Activated T-cell treated with anti-CD3 and anti-CD28 coated beads, Interleukin-2, amount 50 U/mL, for 24 hours (primary cell): ENCODE data around the gene CLCNKA.
"Not testable (repeated sequence)": the region's sequence is repeated elsewhere in the genome, so short reads cannot be mapped to it uniquely, and the experiment has no call there.

ENCODE experiments used
- DNase-seq: peaks from one replicate; pipeline ENCODE4 v3.0.0-alpha.2; 2020
- H3K27ac Mint-ChIP-seq: 2 replicates; pipeline ENCODE4 v1.8.0; 2020; ENCODE audit warnings: mild to moderate bottlenecking, mixed read lengths
- H3K27me3 Mint-ChIP-seq: 2 replicates; pipeline ENCODE4 v1.8.0; 2020; ENCODE audit warnings: mixed read lengths
- H3K36me3 Mint-ChIP-seq: 2 replicates; pipeline ENCODE4 v1.8.0; 2020; ENCODE audit warnings: low read depth, mixed read lengths
- H3K4me1 Mint-ChIP-seq: 2 replicates; pipeline ENCODE4 v1.8.0; 2020; ENCODE audit warnings: low read depth, mixed read lengths
- H3K4me3 Mint-ChIP-seq: 2 replicates; pipeline ENCODE4 v1.8.0; 2020; ENCODE audit warnings: mild to moderate bottlenecking, moderate library complexity, mixed read lengths
- H3K9me3 Mint-ChIP-seq: 2 replicates; pipeline ENCODE4 v1.8.0; 2020; ENCODE audit warnings: mixed read lengths

The CLCNKA gene

DNA sequence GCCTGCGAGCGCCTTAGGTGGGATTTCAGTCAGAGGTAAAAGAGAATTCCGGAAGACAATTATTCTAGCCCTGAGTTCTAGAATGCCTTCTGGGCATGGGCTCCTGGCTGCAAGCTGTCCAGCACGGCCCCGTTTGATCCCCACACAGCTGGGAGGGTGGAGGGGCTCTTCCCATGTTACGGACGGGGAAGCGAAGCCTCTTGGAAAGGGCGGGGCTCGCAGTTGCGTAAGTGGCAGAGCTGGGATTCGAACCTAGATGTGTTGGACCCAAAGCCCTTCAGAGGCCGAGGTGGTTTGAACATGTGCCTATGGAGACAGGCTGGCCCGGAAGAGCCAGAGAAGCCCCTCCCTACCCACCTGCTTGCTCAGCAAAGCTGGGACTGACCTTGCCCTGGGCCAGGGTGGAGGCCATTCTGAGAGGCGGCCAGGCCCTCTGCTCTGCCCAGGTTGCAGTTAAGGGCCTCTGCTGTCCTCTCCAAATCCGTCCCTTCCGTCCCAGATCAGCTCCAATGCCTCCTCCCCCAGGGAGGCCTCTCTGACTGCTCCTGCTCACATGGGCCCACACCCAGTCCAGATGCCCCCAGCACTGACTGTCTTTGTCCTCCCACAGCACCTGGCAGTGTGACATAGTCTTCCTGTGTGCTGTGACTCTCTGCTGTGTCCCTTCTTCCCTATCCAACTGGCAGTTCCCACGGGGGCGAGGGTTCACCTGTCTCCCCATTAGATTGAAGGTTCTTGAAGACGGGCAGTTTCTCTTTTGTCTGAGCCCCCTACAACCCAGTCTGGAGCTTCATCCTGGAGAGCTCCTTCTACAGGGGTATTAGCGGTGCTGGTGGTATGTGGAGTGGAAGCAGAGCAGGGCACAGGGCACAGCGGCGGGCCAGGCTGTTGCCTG lies 2.8 kb upstream of the CLCNKA start:
- H3K27ac Mint-ChIP-seq: no peak overlapping the region
- H3K4me3 Mint-ChIP-seq: no peak overlapping the region
- no peak for DNase-seq
- H3K36me3 Mint-ChIP-seq: no peaks in the 10 kb centered on the region
- H3K4me1 Mint-ChIP-seq: no peaks in the 10 kb centered on the region
- H3K9me3 Mint-ChIP-seq: no peaks in the 10 kb centered on the region
- H3K27me3 Mint-ChIP-seq: peaks cover 7% of the 10 kb centered on the region

DNA sequence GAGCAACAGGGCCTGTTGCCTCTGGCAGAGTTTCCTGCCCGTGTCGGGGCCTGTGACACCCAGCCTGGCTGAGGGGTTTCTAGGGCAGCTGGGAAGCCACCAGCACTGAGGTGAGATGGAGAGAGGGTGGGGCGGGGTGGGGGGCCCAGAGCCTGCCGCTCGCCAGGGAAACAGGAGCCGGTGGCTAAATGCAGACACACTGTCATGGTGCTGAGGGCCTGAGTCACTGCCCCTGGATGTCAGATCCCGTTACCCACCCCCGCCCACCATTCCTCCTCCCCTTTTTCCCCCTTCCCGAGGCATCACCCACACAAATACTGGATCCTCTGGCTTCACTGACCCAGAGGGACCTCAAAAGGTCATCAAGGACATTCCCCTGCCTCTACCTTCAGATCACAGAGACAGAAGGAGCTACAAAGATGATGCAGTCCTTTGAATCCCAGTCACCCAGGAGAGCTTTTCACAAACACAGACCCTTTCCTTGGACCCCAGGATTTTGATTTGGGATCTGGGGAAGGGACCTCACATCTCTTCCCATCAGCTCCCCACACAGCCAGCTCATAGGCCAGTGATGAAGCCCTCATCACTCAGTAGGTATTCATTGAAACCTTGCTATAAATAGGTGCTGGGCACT lies 2.1 kb upstream of the CLCNKA start:
- no peak overlapping the region for H3K27ac Mint-ChIP-seq
- H3K9me3 Mint-ChIP-seq: no peaks in the 10 kb centered on the region
- no peaks in the 10 kb centered on the region for H3K4me1 Mint-ChIP-seq
- H3K27me3 Mint-ChIP-seq: peaks cover 7% of the 10 kb centered on the region
- no peaks in the 10 kb centered on the region for H3K36me3 Mint-ChIP-seq
- DNase-seq: no peak
- no peak overlapping the region for H3K4me3 Mint-ChIP-seq

DNA sequence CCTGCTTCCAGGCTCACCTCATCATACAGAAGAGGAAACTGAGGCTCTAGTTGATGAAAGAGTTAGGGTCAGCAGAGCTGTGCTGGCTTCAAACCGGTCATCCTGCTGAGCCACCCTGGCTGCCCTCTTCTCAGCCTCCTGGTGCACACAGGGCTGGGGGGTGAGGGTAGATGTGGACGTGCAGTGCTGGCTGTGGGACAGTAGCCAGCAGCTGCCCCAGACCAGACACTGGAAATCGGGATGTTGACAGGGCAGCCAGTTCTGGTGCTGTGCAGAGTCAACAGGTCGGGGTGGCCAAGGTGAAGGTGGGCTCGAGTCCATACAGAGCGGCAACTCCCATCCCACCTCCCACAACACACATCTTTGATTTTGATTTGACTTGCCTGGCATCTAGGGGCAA lies 1.5 kb upstream of the CLCNKA start:
- H3K9me3 Mint-ChIP-seq: no peaks in the 10 kb centered on the region
- H3K4me3 Mint-ChIP-seq: no peak overlapping the region
- H3K27ac Mint-ChIP-seq: no peak overlapping the region
- peaks cover 3% of the 10 kb centered on the region for H3K27me3 Mint-ChIP-seq
- H3K36me3 Mint-ChIP-seq: no peaks in the 10 kb centered on the region
- no peak for DNase-seq
- H3K4me1 Mint-ChIP-seq: no peaks in the 10 kb centered on the region

- not testable (repeated sequence) for H3K27ac Mint-ChIP-seq, DNase-seq, H3K36me3 Mint-ChIP-seq, H3K4me1 Mint-ChIP-seq, H3K9me3 Mint-ChIP-seq, H3K27me3 Mint-ChIP-seq, H3K4me3 Mint-ChIP-seq
Measured at GRCh38 chr1:16020878-16021277, 958 bp upstream of the CLCNKA start.

- Mint-ChIP-seq H3K4me3 (no peak overlapping the region), H3K27me3 (peaks cover 3% of the 10 kb centered on the region), H3K27ac (no peak overlapping the region), H3K9me3 (no peaks in the 10 kb centered on the region), H3K4me1 (no peaks in the 10 kb centered on the region), H3K36me3 (no peaks in the 10 kb centered on the region)
- no peak for DNase-seq
Measured at GRCh38 chr1:16022393-16022792, 557 bp downstream of the CLCNKA start.

DNA sequence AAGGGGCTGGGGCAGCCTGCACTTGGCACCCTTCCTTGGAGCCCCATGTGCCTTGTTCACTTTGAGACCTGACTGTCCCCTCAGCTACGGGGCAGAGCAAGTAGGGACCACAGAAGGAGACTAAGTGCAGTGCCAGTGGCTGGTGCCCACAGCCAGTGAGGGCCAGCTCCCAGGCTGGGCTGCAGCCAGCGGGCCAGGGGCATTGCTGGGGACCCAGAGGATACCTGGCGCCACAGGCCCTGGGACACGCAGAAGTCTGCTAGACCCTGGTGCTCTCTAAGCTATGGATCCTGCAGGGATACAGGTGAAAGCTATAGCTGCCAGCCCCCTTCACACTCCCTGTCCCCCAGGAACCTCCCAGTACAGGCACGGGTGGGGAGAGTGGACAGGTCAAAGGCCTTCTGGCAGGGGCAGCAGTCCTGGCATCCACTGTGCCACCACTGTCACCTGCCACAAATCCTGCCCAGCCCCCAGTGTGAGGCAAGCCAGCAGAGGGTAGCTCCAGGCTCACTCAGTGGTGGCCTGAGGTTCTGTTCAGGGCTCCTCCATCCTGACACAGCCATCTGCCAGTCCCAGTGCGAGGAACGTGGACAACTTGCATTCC lies 1.3 kb downstream of the CLCNKA start:
- no peak overlapping the region for H3K27ac Mint-ChIP-seq
- no peaks in the 10 kb centered on the region for H3K36me3 Mint-ChIP-seq
- H3K4me1 Mint-ChIP-seq: peaks cover 2% of the 10 kb centered on the region
- H3K9me3 Mint-ChIP-seq: no peaks in the 10 kb centered on the region
- peaks cover 8% of the 10 kb centered on the region for H3K27me3 Mint-ChIP-seq
- H3K4me3 Mint-ChIP-seq: no peak overlapping the region
- DNase-seq: no peak

DNA sequence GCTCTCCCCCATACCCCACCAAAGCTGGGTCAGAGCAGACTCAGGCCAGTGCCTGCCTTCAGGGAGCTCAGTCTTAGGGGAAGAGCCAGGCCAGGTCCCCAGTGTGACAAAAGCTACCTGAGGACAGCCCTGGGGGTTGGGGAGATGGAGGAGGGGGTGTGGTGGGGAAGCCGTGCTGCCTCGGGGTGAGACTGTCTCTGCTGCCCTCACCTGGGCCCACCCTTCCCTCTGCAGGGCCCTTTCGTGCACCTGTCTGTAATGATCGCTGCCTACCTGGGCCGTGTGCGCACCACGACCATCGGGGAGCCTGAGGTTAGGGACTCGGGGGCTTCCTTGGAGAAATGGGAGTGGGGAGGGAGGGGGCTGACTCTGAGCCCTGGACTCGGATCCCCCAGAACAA lies 4.5 kb downstream of the CLCNKA start:
- not testable (repeated sequence) for H3K4me1 Mint-ChIP-seq, H3K27ac Mint-ChIP-seq, DNase-seq, H3K36me3 Mint-ChIP-seq, H3K4me3 Mint-ChIP-seq, H3K9me3 Mint-ChIP-seq
- peaks cover 25% of the 10 kb centered on the region for H3K27me3 Mint-ChIP-seq

DNA sequence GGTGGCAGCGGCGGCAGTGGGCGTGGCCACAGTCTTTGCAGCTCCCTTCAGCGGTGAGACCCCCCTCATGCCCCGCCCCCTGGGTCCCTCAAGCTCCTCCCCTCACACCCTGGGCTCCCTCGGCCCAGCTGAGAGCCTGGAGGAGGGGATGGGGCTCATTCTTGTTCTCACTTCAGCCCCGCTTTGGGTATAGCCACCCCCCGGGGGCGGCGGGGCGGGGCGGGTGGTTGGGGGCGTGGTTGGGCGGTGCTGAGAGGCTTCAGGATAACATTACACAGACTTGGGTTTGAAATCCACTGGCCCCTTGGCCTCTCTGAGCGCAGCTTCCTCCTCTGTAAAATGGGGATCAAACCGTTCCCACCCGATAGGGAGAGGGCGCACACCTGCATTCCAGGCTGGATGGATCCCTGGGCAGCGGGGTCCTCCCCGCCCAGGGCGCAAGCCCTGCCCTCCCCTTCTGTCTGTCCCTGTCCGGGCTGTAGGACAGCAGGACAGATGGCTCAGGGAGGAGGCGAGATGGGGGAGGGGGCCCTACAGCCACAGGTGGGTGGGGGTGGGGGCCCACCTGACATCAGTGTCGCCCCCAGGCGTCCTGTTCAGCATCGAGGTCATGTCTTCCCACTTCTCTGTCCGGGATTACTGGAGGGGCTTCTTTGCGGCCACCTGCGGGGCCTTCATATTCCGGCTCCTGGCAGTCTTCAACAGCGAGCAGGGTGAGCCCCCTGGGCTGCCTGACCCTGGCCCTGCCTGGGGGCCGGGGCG lies 5.1 kb downstream of the CLCNKA start:
- Mint-ChIP-seq H3K9me3 (no peaks in the 10 kb centered on the region), H3K36me3 (no peaks in the 10 kb centered on the region), H3K27me3 (peaks cover 25% of the 10 kb centered on the region), H3K4me1 (peaks cover 2% of the 10 kb centered on the region), H3K4me3 (no peak overlapping the region), H3K27ac (no peak overlapping the region)
- DNase-seq: peak; percentile 73

DNA sequence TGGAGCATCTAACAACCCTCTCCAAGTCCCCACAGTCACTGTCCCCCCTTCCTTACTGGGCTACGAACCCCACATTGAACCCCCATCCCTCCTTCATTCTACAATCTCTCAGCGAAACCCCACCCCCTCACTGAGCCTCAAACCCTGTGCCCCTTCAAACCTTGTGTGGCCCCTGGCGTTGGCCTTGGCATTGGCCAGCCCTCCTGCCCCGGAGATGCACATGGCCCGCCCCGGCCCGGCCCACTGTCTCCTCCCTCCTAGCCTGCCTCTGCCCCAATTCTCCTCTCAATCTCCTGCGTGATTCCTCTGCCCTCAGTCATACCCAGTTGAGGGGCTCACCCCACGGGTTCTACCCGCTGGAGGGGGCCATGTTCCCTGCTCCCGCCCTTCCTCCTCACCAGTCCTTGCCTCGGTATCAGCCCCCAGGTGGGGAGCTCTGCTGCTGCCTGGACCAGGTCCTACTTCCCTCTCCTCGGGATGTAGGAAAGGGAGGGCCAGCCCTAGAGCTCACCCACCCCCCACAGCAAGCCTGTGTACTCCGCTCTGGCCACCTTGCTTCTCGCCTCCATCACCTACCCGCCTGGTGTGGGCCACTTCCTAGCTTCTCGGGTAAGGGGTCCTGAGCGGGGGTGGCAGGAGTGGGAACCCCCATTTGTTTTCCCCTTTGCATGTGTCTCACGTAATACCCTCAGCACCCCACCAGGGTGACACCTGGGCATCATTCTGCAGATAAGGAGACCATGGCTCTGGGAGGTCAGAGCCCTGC lies 6.6 kb downstream of the CLCNKA start:
- Mint-ChIP-seq H3K27ac (no peak overlapping the region), H3K36me3 (no peaks in the 10 kb centered on the region), H3K4me3 (no peak overlapping the region), H3K9me3 (no peaks in the 10 kb centered on the region), H3K27me3 (peaks cover 32% of the 10 kb centered on the region), H3K4me1 (peaks cover 2% of the 10 kb centered on the region)
- no peak for DNase-seq

DNA sequence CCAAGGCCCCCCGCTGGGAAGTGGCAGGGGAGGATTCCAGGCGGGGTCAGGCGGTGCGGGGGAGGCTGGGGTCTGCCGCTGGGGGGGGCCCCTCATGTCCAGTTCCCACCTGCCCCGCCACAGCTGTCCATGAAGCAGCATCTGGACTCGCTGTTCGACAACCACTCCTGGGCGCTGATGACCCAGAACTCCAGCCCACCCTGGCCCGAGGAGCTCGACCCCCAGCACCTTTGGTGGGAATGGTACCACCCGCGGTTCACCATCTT lies 7.1 kb downstream of the CLCNKA start:
- not testable (repeated sequence) for H3K27ac Mint-ChIP-seq, H3K36me3 Mint-ChIP-seq, H3K9me3 Mint-ChIP-seq, H3K4me3 Mint-ChIP-seq, H3K4me1 Mint-ChIP-seq, DNase-seq
- H3K27me3 Mint-ChIP-seq: peaks cover 32% of the 10 kb centered on the region

- Mint-ChIP-seq H3K9me3 (no peaks in the 10 kb centered on the region), H3K27ac (no peak overlapping the region), H3K4me3 (no peak overlapping the region), H3K36me3 (no peaks in the 10 kb centered on the region), H3K27me3 (peaks cover 32% of the 10 kb centered on the region), H3K4me1 (peaks cover 2% of the 10 kb centered on the region)
- DNase-seq: no peak
Measured at GRCh38 chr1:16029288-16029687, 7.5 kb downstream of the CLCNKA start.

DNA sequence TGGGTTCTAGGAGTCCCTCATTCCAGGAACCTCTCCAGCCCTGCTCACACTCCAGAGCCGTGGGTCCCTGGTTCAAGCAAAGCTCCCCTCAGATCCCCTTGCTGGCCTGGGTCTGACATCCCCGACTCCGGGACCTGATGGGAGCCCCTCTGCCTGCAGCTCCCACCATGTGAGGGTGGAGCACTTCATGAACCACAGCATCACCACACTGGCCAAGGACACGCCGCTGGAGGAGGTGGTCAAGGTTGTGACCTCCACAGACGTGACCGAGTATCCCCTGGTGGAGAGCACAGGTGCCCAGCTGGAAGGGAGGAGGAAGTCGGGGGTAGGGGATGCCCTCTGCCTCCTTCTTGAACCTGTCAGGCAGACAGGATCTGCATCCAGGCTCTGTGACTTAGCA lies 9.7 kb downstream of the CLCNKA start:
- no peaks in the 10 kb centered on the region for H3K9me3 Mint-ChIP-seq
- peaks cover 28% of the 10 kb centered on the region for H3K27me3 Mint-ChIP-seq
- peaks cover 2% of the 10 kb centered on the region for H3K4me1 Mint-ChIP-seq
- H3K4me3 Mint-ChIP-seq: no peak overlapping the region
- DNase-seq: no peak
- no peak overlapping the region for H3K27ac Mint-ChIP-seq
- no peaks in the 10 kb centered on the region for H3K36me3 Mint-ChIP-seq

GRCh38 chr1:16032388-16033102 lies 10.7 kb downstream of the CLCNKA start:
- no peaks in the 10 kb centered on the region for H3K36me3 Mint-ChIP-seq
- no peak overlapping the region for H3K4me3 Mint-ChIP-seq
- H3K27me3 Mint-ChIP-seq: peaks cover 33% of the 10 kb centered on the region
- H3K27ac Mint-ChIP-seq: no peak overlapping the region
- no peaks in the 10 kb centered on the region for H3K9me3 Mint-ChIP-seq
- DNase-seq: peak; percentile 72
- H3K4me1 Mint-ChIP-seq: peaks cover 2% of the 10 kb centered on the region
